HCEC 1CT (cell line): ENCODE measurements around the gene ADAT3.
"Not testable (repeated sequence)": the region's sequence is repeated elsewhere in the genome, so short reads cannot be mapped to it uniquely, and the experiment has no call there.

Experiments used
- DNase-seq: peaks from one replicate; pipeline ENCODE4 v3.0.0-alpha.2; 2017

The ADAT3 gene

GRCh38 chr19:1867349-1867724 lies 37.9 kb upstream of the ADAT3 start:
- no peak for DNase-seq

GRCh38 chr19:1868971-1869370 lies 36.2 kb upstream of the ADAT3 start:
- no peak for DNase-seq

- DNase-seq = no peak
These were observed 34.0 kb upstream of the ADAT3 start for GRCh38 chr19:1871140-1871597.

GRCh38 chr19:1871630-1872029 lies 33.6 kb upstream of the ADAT3 start:
- no peak for DNase-seq

GRCh38 chr19:1872807-1873523 lies 32.2 kb upstream of the ADAT3 start:
- DNase-seq = no peak

- DNase-seq = no peak
These were observed 31.4 kb upstream of the ADAT3 start for GRCh38 chr19:1873524-1874473.

GRCh38 chr19:1874554-1875185 lies 30.5 kb upstream of the ADAT3 start:
- DNase-seq = no peak

- DNase-seq = not testable (repeated sequence)
These were observed 29.9 kb upstream of the ADAT3 start for GRCh38 chr19:1875265-1875645.

GRCh38 chr19:1875646-1876495 lies 29.3 kb upstream of the ADAT3 start:
- DNase-seq = peak; percentile 90

- not testable (repeated sequence) for DNase-seq
These were observed 28.5 kb upstream of the ADAT3 start for GRCh38 chr19:1876496-1877279.

- DNase-seq = not testable (repeated sequence)
These were observed 27.9 kb upstream of the ADAT3 start for GRCh38 chr19:1877280-1877660.

GRCh38 chr19:1878583-1878982 lies 26.6 kb upstream of the ADAT3 start:
- not testable (repeated sequence) for DNase-seq

GRCh38 chr19:1879982-1880381 lies 25.2 kb upstream of the ADAT3 start:
- DNase-seq = not testable (repeated sequence)

- DNase-seq = no peak
These were observed 24.4 kb upstream of the ADAT3 start for GRCh38 chr19:1880611-1881392.

GRCh38 chr19:1881393-1882088 lies 23.7 kb upstream of the ADAT3 start:
- not testable (repeated sequence) for DNase-seq

- no peak for DNase-seq
These were observed 23.0 kb upstream of the ADAT3 start for GRCh38 chr19:1882089-1882785.

GRCh38 chr19:1882786-1883692 lies 22.2 kb upstream of the ADAT3 start:
- DNase-seq = no peak

- DNase-seq = no peak
These were observed 21.4 kb upstream of the ADAT3 start for GRCh38 chr19:1883784-1884183.
